ENCODE measurements around the gene KRT9. TPM values are rescaled to one million over a fixed set of nuclear protein-coding genes. Genes with fewer than 3 reads are reported as not detected.
"Not testable (repeated sequence)": the region's sequence is repeated elsewhere in the genome, so short reads cannot be mapped to it uniquely, and the experiment has no call there.

The KRT9 gene
- total RNA-seq, 2 donors from 2014 or later: not detected

- Histone ChIP-seq H3K4me3 (no peak overlapping the region), H3K27ac (no peak overlapping the region), H3K27me3 (no peaks in the 10 kb centered on the region), H3K4me1 (no peaks in the 10 kb centered on the region), H3K9me3 (no peaks in the 10 kb centered on the region), H3K36me3 (replicated peaks in 1 of 2; ENCODE audit: insufficient read depth in 1 of 2, low read depth in 2 of 2) (no peaks in the 10 kb centered on the region)
- no peak for TF ChIP-seq CTCF (IDR thresholded peaks at IDR 0.05)
- TF ChIP-seq POLR2A (IDR thresholded peaks at IDR 0.05): no peak
- WGBS, 2 donors: 69 to 73% methylated on average over 3 to 7 of the region's 8 CpGs
- intact Hi-C loops (cut with DNase I): no loop called here
- ATAC-seq (no peak), DNase-seq (no peak)
Measured at GRCh38 chr17:41588126-41588810, 16.4 kb upstream of the KRT9 start.

GRCh38 chr17:41586863-41587495 is 15.1 kb upstream of the KRT9 start, which contains the start of gene KRT14:
Gene KRT14, minus strand, starts transcription at chr17:41586895. Its CDS starts 61 bp downstream, at chr17:41586834.
- Histone ChIP-seq H3K9me3 (no peaks in the 10 kb centered on the region), H3K27ac (no peak within 1 kb of the TSS), H3K4me1 (no peaks in the 10 kb centered on the region), H3K36me3 (replicated peaks in 1 of 2; ENCODE audit: insufficient read depth in 1 of 2, low read depth in 2 of 2) (no peaks in the 10 kb centered on the region), H3K27me3 (no peaks in the 10 kb centered on the region), H3K4me3 (no peak within 1 kb of the TSS)
- TF ChIP-seq POLR2A (IDR thresholded peaks at IDR 0.05): no peak
- TF ChIP-seq CTCF (IDR thresholded peaks at IDR 0.05): no peak
- DNase-seq: no peak
- WGBS, 2 donors: 71 to 74% methylated on average over 15 of the region's 15 CpGs
- intact Hi-C loops (cut with DNase I): no loop called here
- no peak for ATAC-seq

GRCh38 chr17:41585301-41586056 is 13.6 kb upstream of the KRT9 start:
- H3K4me1 ChIP-seq: no peaks in the 10 kb centered on the region
- ATAC-seq (no peak), DNase-seq (no peak)
- intact Hi-C loops (cut with DNase I): no loop called here
- no peak overlapping the region for H3K27ac ChIP-seq
- WGBS, 2 donors: 78 to 93% methylated on average over 1 to 5 of the region's 5 CpGs
- no peak for TF ChIP-seq CTCF (IDR thresholded peaks at IDR 0.05)
- no peak for TF ChIP-seq POLR2A (IDR thresholded peaks at IDR 0.05)
- no peak overlapping the region for H3K4me3 ChIP-seq
- no peaks in the 10 kb centered on the region for H3K36me3 ChIP-seq (replicated peaks in 1 of 2; ENCODE audit: insufficient read depth in 1 of 2, low read depth in 2 of 2)
- no peaks in the 10 kb centered on the region for H3K9me3 ChIP-seq
- H3K27me3 ChIP-seq: no peaks in the 10 kb centered on the region

- H3K4me1 ChIP-seq; H3K36me3 ChIP-seq (replicated peaks in 1 of 2; ENCODE audit: insufficient read depth in 1 of 2, low read depth in 2 of 2); H3K27ac ChIP-seq; H3K27me3 ChIP-seq; ATAC-seq; DNase-seq; intact Hi-C loops (cut with DNase I); H3K9me3 ChIP-seq; H3K4me3 ChIP-seq: not testable (repeated sequence)
- WGBS, 2 donors: 61 to 66% methylated on average over 7 to 8 of the region's 8 CpGs
Measured at GRCh38 chr17:41584331-41584927, 12.6 kb upstream of the KRT9 start.
